ENCODE results near the gene MED15. TPM values are rescaled to one million over a fixed set of nuclear protein-coding genes. Genes with fewer than 3 reads are reported as not detected.

Gene MED15
- total RNA-seq, 3 donors from 2014 or later (not counting 1 experiment from before 2014, with no cell fraction given), result 269 to 291 (median 270) TPM

DNA sequence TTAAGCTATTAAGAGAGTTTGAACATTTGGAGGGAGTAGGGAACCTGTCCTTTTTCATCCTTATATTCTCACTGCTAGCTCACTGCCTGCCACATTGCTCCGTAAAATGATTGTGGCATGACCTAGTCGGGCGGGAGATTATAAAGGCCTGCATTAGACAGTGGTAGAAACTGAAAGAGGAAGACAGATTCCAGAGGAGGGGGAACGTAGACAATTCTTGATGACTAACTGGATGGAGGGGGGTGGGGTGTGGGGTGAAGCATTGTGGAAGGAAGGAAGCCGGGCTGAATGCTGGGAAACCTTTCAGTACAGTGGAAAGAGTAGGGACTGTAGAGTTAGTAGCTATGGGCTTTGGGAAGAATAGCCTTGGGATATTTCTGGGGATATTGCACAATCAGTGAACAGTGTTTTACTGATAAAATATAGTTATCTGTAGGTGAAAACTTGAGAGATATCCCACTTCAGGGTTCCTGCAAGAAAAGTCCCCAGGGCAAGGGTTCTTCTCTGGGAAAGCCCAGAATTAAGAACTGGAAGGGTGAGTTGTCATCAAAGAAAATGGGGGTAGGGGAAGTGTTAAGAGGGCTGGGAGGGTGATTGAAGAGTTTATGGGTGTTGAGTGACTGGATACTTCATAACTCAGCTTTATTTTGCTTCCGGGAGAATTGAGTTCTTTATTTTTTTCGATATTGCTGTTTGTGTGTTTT is 2.1 kb downstream of the MED15 start:
- Mint-ChIP-seq H3K27ac (peak overlapping the region; percentile 95 to 98), H3K27me3 (ENCODE audit: low read depth in 2 of 2) (no peaks in the 10 kb centered on the region), H3K36me3 (no peaks in the 10 kb centered on the region), H3K4me3 (peak overlapping the region; percentile 98), H3K9me3 (no peaks in the 10 kb centered on the region), H3K4me1 (peaks cover 67 to 68% of the 10 kb centered on the region in 2 donors)
- Histone ChIP-seq H3K27ac (ENCODE audit: low read length) (peak overlapping the region; percentile 28), H3K36me3 (ENCODE audit: control insufficient read depth, insufficient read depth, low read length) (peaks cover 8% of the 10 kb centered on the region), H3K4me1 (ENCODE audit: control insufficient read depth, insufficient read depth, low read length) (peaks cover 49% of the 10 kb centered on the region), H3K4me3 (ENCODE audit: low read length) (peak overlapping the region; percentile 18), H3K27me3 (ENCODE audit: control insufficient read depth, insufficient read depth, low read length) (no peaks in the 10 kb centered on the region), H3K9me3 (ENCODE audit: control insufficient read depth, insufficient read depth, low read length) (no peaks in the 10 kb centered on the region)
- ATAC-seq, result peak; percentile 44 to 83 (median 63)
- WGBS (ENCODE audit: insufficient coverage), result 22% methylated on average over 7 of the region's 7 CpGs
- DNase-seq, result peak; percentile 40 to 72
- intact Hi-C loops (cut with micrococcal nuclease), result loop anchor here (2.0 to 5.0 kb wide), 2 partner anchors 38 to 59 kb away; no protein-coding TSS in a partner anchor
- TF ChIP-seq, protein P1, sequence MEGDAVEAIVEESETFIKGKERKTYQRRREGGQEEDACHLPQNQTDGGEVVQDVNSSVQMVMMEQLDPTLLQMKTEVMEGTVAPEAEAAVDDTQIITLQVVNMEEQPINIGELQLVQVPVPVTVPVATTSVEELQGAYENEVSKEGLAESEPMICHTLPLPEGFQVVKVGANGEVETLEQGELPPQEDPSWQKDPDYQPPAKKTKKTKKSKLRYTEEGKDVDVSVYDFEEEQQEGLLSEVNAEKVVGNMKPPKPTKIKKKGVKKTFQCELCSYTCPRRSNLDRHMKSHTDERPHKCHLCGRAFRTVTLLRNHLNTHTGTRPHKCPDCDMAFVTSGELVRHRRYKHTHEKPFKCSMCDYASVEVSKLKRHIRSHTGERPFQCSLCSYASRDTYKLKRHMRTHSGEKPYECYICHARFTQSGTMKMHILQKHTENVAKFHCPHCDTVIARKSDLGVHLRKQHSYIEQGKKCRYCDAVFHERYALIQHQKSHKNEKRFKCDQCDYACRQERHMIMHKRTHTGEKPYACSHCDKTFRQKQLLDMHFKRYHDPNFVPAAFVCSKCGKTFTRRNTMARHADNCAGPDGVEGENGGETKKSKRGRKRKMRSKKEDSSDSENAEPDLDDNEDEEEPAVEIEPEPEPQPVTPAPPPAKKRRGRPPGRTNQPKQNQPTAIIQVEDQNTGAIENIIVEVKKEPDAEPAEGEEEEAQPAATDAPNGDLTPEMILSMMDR (IDR thresholded peaks at IDR 0.05), result no peak

DNA sequence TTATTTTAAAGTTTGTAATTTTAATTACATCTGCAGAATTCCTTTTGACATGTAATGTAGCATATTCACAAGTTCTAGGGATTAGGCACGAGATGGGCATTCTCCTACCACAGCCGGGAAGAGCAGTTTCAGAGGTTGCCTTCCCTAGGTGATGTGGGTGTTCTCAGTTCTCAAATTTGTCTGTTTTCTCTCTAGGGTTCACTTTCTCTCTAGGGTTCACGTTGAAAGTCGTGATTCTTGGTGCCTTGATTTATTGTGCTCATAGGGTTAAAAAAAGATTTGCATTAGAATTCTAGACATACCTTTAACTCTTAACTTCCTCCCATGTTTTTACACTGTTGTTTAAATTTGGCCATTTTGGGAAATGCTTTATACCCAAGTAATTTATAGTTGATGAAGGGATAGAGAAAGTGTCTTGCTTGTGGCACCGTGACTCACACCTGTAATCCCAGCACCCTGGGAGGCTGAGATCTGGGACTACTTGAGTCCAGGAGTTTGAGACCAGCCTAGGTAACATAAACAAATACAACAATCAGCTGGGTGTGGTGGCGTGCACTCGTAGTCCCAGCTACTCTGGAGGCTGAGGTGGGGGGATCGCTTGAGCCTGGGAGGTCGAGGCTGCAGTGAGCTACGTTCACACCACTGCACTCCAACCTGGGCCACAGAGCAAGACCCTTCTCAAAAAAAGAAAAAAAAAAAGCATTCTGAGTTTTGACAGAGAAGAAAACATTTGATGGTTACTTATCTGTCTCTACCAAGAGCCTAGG is 3.6 kb downstream of the MED15 start:
- H3K4me1 Mint-ChIP-seq, result peaks cover 75 to 78% of the 10 kb centered on the region in 2 donors
- TF ChIP-seq, protein P1 (IDR thresholded peaks at IDR 0.05), result no peak
- H3K4me3 Mint-ChIP-seq, result peak overlapping the region; percentile 98
- H3K27ac ChIP-seq (ENCODE audit: low read length), result no peak overlapping the region
- H3K27ac Mint-ChIP-seq, result peak overlapping the region; percentile 95 to 98
- peaks cover 57% of the 10 kb centered on the region for H3K4me1 ChIP-seq (ENCODE audit: control insufficient read depth, insufficient read depth, low read length)
- no peak overlapping the region for H3K4me3 ChIP-seq (ENCODE audit: low read length)
- no peaks in the 10 kb centered on the region for H3K9me3 ChIP-seq (ENCODE audit: control insufficient read depth, insufficient read depth, low read length)
- DNase-seq (no peak), ATAC-seq (no peak)
- H3K27me3 ChIP-seq (ENCODE audit: control insufficient read depth, insufficient read depth, low read length), result no peaks in the 10 kb centered on the region
- WGBS (ENCODE audit: insufficient coverage), result 87% methylated on average over 5 of the region's 10 CpGs
- intact Hi-C loops (cut with micrococcal nuclease), result loop anchor here (5.0 kb wide), 1 partner anchor 36 kb away; no protein-coding TSS in a partner anchor
- H3K9me3 Mint-ChIP-seq, result no peaks in the 10 kb centered on the region
- no peaks in the 10 kb centered on the region for H3K27me3 Mint-ChIP-seq (ENCODE audit: low read depth in 2 of 2)
- H3K36me3 ChIP-seq (ENCODE audit: control insufficient read depth, insufficient read depth, low read length), result peaks cover 16% of the 10 kb centered on the region
- no peaks in the 10 kb centered on the region for H3K36me3 Mint-ChIP-seq

DNA sequence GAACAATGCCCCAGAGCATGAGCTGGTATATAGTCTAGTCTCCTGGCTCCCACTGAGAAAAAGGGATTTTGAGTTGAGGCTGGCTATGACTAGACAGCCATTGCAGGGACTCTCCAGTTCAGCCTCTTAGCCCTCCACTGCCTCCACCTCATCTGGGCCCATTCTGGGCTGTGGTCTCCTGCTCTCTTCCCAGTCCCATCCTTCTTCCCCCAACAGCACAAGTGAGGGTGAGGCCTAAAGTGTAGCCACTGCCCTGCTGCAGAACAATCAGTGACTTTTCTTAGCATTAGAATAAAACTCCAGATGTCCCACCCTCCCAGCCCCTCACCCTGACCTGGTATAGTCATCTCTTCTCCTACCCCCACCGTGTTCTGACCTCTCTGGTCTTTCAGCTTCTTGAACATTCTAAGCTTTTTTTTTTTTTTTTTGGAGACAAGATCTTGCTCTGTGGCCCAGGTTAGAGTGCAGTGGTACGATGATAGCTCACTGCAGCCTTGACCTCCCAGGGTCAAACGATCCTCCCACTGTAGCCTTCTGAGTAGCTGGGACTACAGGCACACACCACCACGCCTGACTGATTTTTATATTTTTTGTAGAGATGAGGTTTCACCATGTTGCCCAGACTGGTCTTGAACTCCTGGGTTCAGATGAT is 4.3 kb downstream of the MED15 start:
- peaks cover 18% of the 10 kb centered on the region for H3K36me3 ChIP-seq (ENCODE audit: control insufficient read depth, insufficient read depth, low read length)
- peak overlapping the region; percentile 95 to 98 for H3K27ac Mint-ChIP-seq
- intact Hi-C loops (cut with micrococcal nuclease), result loop anchor here (5.0 kb wide), 1 partner anchor 36 kb away; no protein-coding TSS in a partner anchor
- H3K4me3 ChIP-seq (ENCODE audit: low read length), result no peak overlapping the region
- no peaks in the 10 kb centered on the region for H3K27me3 ChIP-seq (ENCODE audit: control insufficient read depth, insufficient read depth, low read length)
- H3K9me3 ChIP-seq (ENCODE audit: control insufficient read depth, insufficient read depth, low read length), result no peaks in the 10 kb centered on the region
- ATAC-seq (no peak), DNase-seq (no peak)
- peak overlapping the region; percentile 9 for H3K27ac ChIP-seq (ENCODE audit: low read length)
- H3K36me3 Mint-ChIP-seq, result no peaks in the 10 kb centered on the region
- H3K4me1 Mint-ChIP-seq, result peaks cover 75 to 78% of the 10 kb centered on the region in 2 donors
- no peaks in the 10 kb centered on the region for H3K9me3 Mint-ChIP-seq
- H3K4me1 ChIP-seq (ENCODE audit: control insufficient read depth, insufficient read depth, low read length), result peaks cover 61% of the 10 kb centered on the region
- WGBS (ENCODE audit: insufficient coverage), result 72% methylated on average over 3 of the region's 4 CpGs
- TF ChIP-seq, protein P1 (IDR thresholded peaks at IDR 0.05), result no peak
- peak overlapping the region; percentile 18 for H3K4me3 Mint-ChIP-seq
- H3K27me3 Mint-ChIP-seq (ENCODE audit: low read depth in 2 of 2), result no peaks in the 10 kb centered on the region
